ENCODE results near the gene MBD4.

- TF ChIP-seq CTCF (IDR thresholded peaks at IDR 0.05) = no peak
- TF ChIP-seq POLR2AphosphoS5 (IDR thresholded peaks at IDR 0.05) = no peak
- no peak for TF ChIP-seq EP300 (IDR thresholded peaks at IDR 0.05; ENCODE audit: low read depth)
- no peak for TF ChIP-seq POLR2A (IDR thresholded peaks at IDR 0.05)
Measured at GRCh38 chr3:129428007-129428375, 11.8 kb downstream of the MBD4 start.
